B cell (primary cell): ENCODE measurements around the gene NOTCH1. TPM values are rescaled to one million over a fixed set of nuclear protein-coding genes. Genes with fewer than 3 reads are reported as not detected.

Source experiments
- ATAC-seq: fragments of 200-7000 bp; cut with Tn5 transposase; one replicate; pipeline ENCODE4 v1.10.0; 2021; ENCODE audit warnings: low read depth, mild to moderate bottlenecking, moderate number of reproducible peaks, moderate library complexity
- CTCF ChIA-PET: fragments of 350-600 bp; sonication (Branson Sonifier 250); formaldehyde crosslinking; loops from one replicate; lab custom pipeline; 2021; ENCODE audit warnings: antibody characterized with exemption, inconsistent platforms; lab: Charles Lee
- POLR2A ChIA-PET: fragments of 350-600 bp; sonication (Branson Sonifier 250); formaldehyde crosslinking; loops from one replicate; lab custom pipeline; 2021; ENCODE audit warnings: antibody characterized with exemption; lab: Charles Lee
- DNase-seq: peaks from one replicate; pipeline ENCODE4 v3.0.0; 2013
- H2AFZ ChIP-seq: 2 replicates; pipeline ENCODE4 v1.6.1; 2012; ENCODE audit warnings: mild to moderate bottlenecking, low read depth, low read length; ENCODE audit not compliant: insufficient read depth, poor library complexity, severe bottlenecking
- H3K27ac ChIP-seq, 2 donors: 1 replicate in 1 of 2; 2 replicates in 1 of 2; pipeline ENCODE4 v1.5.1; 2012 to 2013; ENCODE audit warnings: low read length in 2 of 2, mild to moderate bottlenecking in 2 of 2, moderate library complexity in 1 of 2
- H3K27me3 ChIP-seq, 4 experiments: fragments of 200-600 bp in 1 of 4; sonication (generic) in 1 of 4; replicated peaks in 1 of 4; 1 replicate in 2 of 4; 2 replicates in 2 of 4; pipeline versions ENCODE4 v1.6.1 to v1.7.0; 2013 to 2016; ENCODE audit warnings: low read length in 3 of 4, mild to moderate bottlenecking in 2 of 4, mixed read lengths in 1 of 4, moderate library complexity in 1 of 4; ENCODE audit not compliant: insufficient read depth in 4 of 4, control insufficient read depth in 3 of 4; ENCODE audit errors: control extremely low read depth in 1 of 4
- H3K36me3 ChIP-seq, 2 experiments: replicated peaks in 1 of 2; 1 replicate in 1 of 2; 2 replicates in 1 of 2; pipeline versions ENCODE4 v1.6.1 to v1.7.1; 2013; ENCODE audit warnings: low read length in 1 of 2; ENCODE audit not compliant: insufficient read depth in 2 of 2, control insufficient read depth in 1 of 2; ENCODE audit errors: control extremely low read depth in 1 of 2, extremely low read depth in 1 of 2
- H3K4me1 ChIP-seq, 2 donors: fragments of 200-600 bp in 1 of 2; sonication (generic) in 1 of 2; 1 replicate in 1 of 2; 2 replicates in 1 of 2; pipeline versions ENCODE4 v1.5.1 to v1.6.1; 2013 to 2017; ENCODE audit warnings: low read length in 2 of 2; ENCODE audit not compliant: control insufficient read depth in 2 of 2, insufficient read depth in 2 of 2
- H3K4me2 ChIP-seq: replicated peaks from 2 replicates; pipeline ENCODE3; 2012; ENCODE audit warnings: mild to moderate bottlenecking, low read depth, low read length; ENCODE audit not compliant: poor library complexity, severe bottlenecking
- H3K4me3 ChIP-seq, 5 experiments: fragments of 200-600 bp in 1 of 5; sonication (generic) in 1 of 5; 1 replicate in 3 of 5; 2 replicates in 2 of 5; pipeline versions ENCODE4 v1.5.1 to v1.7.0; 2011 to 2016; ENCODE audit warnings: low read length in 4 of 5, mild to moderate bottlenecking in 4 of 5, low read depth in 2 of 5, control low read depth in 1 of 5, moderate library complexity in 1 of 5; ENCODE audit not compliant: insufficient read depth in 1 of 5; ENCODE audit errors: control extremely low read depth in 1 of 5, extremely low read depth in 1 of 5
- H3K79me2 ChIP-seq: fragments of 200-600 bp; sonication (generic); one replicate; pipeline ENCODE4 v1.6.0; 2016; ENCODE audit warnings: low read length; ENCODE audit not compliant: control insufficient read depth, insufficient read depth
- H3K9ac ChIP-seq: fragments of 200-600 bp; sonication (generic); 2 replicates; pipeline ENCODE4 v1.6.1; 2017; ENCODE audit warnings: mild to moderate bottlenecking, low read length, moderate library complexity
- H3K9me3 ChIP-seq, 3 donors: one replicate each; pipeline versions ENCODE4 v1.6.1 to v1.7.1; 2013; ENCODE audit warnings: low read length in 2 of 3; ENCODE audit not compliant: control insufficient read depth in 2 of 3, insufficient read depth in 1 of 3; ENCODE audit errors: control extremely low read depth in 1 of 3
- H4K20me1 ChIP-seq: 2 replicates; pipeline ENCODE4 v1.6.0; 2012; ENCODE audit warnings: mild to moderate bottlenecking, low read length; ENCODE audit not compliant: insufficient read depth, control insufficient read depth, poor library complexity, severe bottlenecking
- H3K27ac Mint-ChIP-seq: one replicate; pipeline ENCODE4 v1.8.0; 2021; ENCODE audit warnings: mixed read lengths
- H3K27me3 Mint-ChIP-seq: one replicate; pipeline ENCODE4 v1.8.0; 2021; ENCODE audit warnings: mixed read lengths
- H3K4me1 Mint-ChIP-seq: one replicate; pipeline ENCODE4 v1.8.0; 2021; ENCODE audit warnings: mixed read lengths
- H3K4me3 Mint-ChIP-seq: one replicate; pipeline ENCODE4 v1.8.0; 2021; ENCODE audit warnings: mixed read lengths
- H3K9me3 Mint-ChIP-seq: one replicate; pipeline ENCODE4 v1.8.0; 2022; ENCODE audit warnings: mixed read lengths; ENCODE audit not compliant: insufficient read depth
- EZH2 ChIP-seq: IDR thresholded peaks from 2 replicates; pipeline ENCODE4 v1.6.1; 2012; ENCODE audit warnings: borderline replicate concordance, low read depth, mild to moderate bottlenecking, moderate library complexity, low read length; ENCODE audit not compliant: insufficient read depth, poor library complexity, severe bottlenecking
- WGBS: methylation state at CpG from one replicate; pipeline ENCODE4 v1.1.5; 2013; ENCODE audit warnings: missing lambda C conversion rate; ENCODE audit not compliant: insufficient coverage; 5-methylcytosine and 5-hydroxymethylcytosine counted together
- intact Hi-C: fragments of 100-400 bp; cut with micrococcal nuclease; formaldehyde crosslinking; loops from one replicate; pipeline ENCODE4 v1.10.0; 2022
- polyA plus RNA-seq: library from polyadenylated mRNA; depleted of rRNA; stranded (reverse); fragments of >200 nt; gene quantifications from 2 replicates; pipeline ENCODE4 v1.2.3, GENCODE V29; 2012
- total RNA-seq, 2 donors: library from RNA; stranded (reverse); fragments of 120-200 nt in 1 of 2; gene quantifications; 1 replicate in 1 of 2; 2 replicates in 1 of 2; pipeline versions ENCODE4 v1.2.3 to v1.2.4, GENCODE V29; 2013 to 2022
- TF ChIP-seq, protein P1 (sequence below): fragments of 200-600 bp; IDR thresholded peaks from one replicate; pipeline ENCODE4 v1.8.0; 2022; ENCODE audit warnings: antibody characterized with exemption, mild to moderate bottlenecking

NOTCH1 gene
- total and polyA plus RNA-seq, 2 donors (not counting 1 experiment from before 2014, with no cell fraction given), result 16.6 to 38.5 TPM

DNA sequence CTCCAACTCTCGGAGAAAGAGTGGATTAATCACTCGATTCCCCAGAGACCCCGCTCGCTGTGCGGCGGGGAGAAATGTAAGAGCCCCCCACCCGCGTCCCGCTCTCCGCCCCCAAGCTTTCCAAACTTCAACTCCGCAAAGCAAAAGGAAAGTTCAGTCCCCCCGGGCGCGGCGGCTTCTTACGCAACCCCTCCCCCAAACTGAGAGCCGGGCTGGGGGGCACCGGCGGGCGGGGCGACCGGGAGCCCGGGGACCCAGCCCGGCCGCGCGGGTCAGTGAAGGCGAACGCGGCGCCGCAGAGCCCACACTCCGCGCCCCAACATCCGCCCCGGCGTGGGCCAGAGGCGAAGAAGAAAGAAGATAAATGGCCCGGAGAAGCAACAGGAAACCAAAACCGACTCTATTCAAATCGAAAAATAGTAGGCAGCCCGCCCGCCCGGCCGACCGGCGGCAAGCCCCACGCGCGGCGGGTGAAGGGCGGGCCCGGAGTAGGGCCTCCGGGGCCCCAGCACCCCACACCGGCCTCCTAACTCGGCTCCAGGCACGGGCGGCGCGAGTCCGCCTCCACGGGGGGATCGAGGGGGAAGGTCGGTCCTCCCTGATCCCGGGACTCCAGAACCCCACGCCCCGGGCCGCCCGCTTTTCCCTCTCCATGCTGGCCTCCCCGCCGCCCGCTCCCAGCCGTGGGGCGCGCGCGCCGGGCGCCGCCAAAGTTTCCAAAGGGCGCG lies 720 bp downstream of the NOTCH1 start:
- H3K27ac ChIP-seq, result peak overlapping the region; percentile 33 to 75
- no peaks in the 10 kb centered on the region for H3K9me3 Mint-ChIP-seq
- under 1% methylated on average over 75 of the region's 82 CpGs for WGBS
- intact Hi-C loops, result loop anchor here (10.0 kb wide), 1 partner anchor 210 kb away; the partner anchor contains the start of gene LCN8
- H3K79me2 ChIP-seq, result peaks cover 38% of the 10 kb centered on the region
- TF ChIP-seq EZH2, result no peak
- TF ChIP-seq, protein P1, sequence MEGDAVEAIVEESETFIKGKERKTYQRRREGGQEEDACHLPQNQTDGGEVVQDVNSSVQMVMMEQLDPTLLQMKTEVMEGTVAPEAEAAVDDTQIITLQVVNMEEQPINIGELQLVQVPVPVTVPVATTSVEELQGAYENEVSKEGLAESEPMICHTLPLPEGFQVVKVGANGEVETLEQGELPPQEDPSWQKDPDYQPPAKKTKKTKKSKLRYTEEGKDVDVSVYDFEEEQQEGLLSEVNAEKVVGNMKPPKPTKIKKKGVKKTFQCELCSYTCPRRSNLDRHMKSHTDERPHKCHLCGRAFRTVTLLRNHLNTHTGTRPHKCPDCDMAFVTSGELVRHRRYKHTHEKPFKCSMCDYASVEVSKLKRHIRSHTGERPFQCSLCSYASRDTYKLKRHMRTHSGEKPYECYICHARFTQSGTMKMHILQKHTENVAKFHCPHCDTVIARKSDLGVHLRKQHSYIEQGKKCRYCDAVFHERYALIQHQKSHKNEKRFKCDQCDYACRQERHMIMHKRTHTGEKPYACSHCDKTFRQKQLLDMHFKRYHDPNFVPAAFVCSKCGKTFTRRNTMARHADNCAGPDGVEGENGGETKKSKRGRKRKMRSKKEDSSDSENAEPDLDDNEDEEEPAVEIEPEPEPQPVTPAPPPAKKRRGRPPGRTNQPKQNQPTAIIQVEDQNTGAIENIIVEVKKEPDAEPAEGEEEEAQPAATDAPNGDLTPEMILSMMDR, result no peak
- H3K4me1 ChIP-seq, result peaks cover 26 to 41% of the 10 kb centered on the region in 2 donors
- H3K9ac ChIP-seq, result peak overlapping the region; percentile 66
- H2AFZ ChIP-seq, result peak overlapping the region; percentile 36
- H3K4me2 ChIP-seq, result peak overlapping the region; percentile 96
- H3K4me3 Mint-ChIP-seq, result peak overlapping the region; percentile 87
- H3K9me3 ChIP-seq, result peaks cover 0 to 3% (median 0%) of the 10 kb centered on the region in 3 donors
- ATAC-seq (peak; percentile 6), DNase-seq (peak; percentile 80)
- H3K27ac Mint-ChIP-seq, result peak overlapping the region; percentile 74
- ChIA-PET POLR2A (no interaction called here), CTCF (interaction anchor here (1.1 kb wide), 1 partner anchor 61 kb away, joined by 3 read pairs; no protein-coding TSS in a partner anchor)
- peaks cover 64% of the 10 kb centered on the region for H4K20me1 ChIP-seq
- H3K4me3 ChIP-seq, result peak overlapping the region; percentile 48 to 88 (median 70)
- peaks cover 40% of the 10 kb centered on the region for H3K4me1 Mint-ChIP-seq
- no peaks in the 10 kb centered on the region for H3K27me3 ChIP-seq
- peaks cover 0 to 26% of the 10 kb centered on the region in 2 experiments for H3K36me3 ChIP-seq
- no peaks in the 10 kb centered on the region for H3K27me3 Mint-ChIP-seq

DNA sequence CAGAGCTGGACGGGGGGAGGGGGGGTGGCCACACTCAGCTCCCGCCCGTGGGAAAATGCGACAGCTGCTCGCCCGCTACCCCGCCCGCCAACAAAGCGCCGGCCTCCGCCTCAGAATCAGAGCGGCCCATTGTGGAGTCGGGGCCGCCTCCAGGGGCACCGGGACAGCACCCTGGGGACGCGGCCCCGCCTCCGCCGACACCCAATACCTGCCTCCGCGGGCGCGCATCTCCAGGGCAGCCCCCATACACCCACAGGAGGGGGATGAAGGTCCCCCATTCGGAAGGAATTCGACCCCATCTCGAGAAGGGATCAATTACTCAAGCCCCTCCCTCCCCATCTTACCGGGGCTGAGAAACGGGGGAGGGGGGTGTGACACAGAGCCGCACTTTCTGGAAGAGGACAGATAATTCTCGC lies 1.3 kb downstream of the NOTCH1 start:
- peaks cover 0 to 26% of the 10 kb centered on the region in 2 experiments for H3K36me3 ChIP-seq
- Mint-ChIP-seq H3K4me3 (peak overlapping the region; percentile 87), H3K27me3 (no peaks in the 10 kb centered on the region), H3K9me3 (no peaks in the 10 kb centered on the region), H3K27ac (peak overlapping the region; percentile 74), H3K4me1 (peaks cover 44% of the 10 kb centered on the region)
- no peaks in the 10 kb centered on the region for H3K27me3 ChIP-seq
- H3K4me3 ChIP-seq, result peak overlapping the region; percentile 48 to 88 (median 70)
- DNase-seq, result peak; percentile 67
- ChIA-PET POLR2A (no interaction called here), CTCF (interaction anchor here (1.1 kb wide), 1 partner anchor 61 kb away, joined by 3 read pairs; no protein-coding TSS in a partner anchor)
- peaks cover 66% of the 10 kb centered on the region for H4K20me1 ChIP-seq
- peak overlapping the region; percentile 36 for H2AFZ ChIP-seq
- H3K4me1 ChIP-seq, result peaks cover 29 to 42% of the 10 kb centered on the region in 2 donors
- TF ChIP-seq, protein P1, result no peak
- no peak for TF ChIP-seq EZH2
- H3K79me2 ChIP-seq, result peaks cover 41% of the 10 kb centered on the region
- H3K27ac ChIP-seq, result peak overlapping the region; percentile 33 to 75
- intact Hi-C loops, result loop anchor here (10.0 kb wide), 1 partner anchor 210 kb away; the partner anchor contains the start of gene LCN8
- H3K9me3 ChIP-seq, result peaks cover 0 to 3% (median 0%) of the 10 kb centered on the region in 3 donors
- H3K9ac ChIP-seq, result peak overlapping the region; percentile 66
- no peak for ATAC-seq
- peak overlapping the region; percentile 96 for H3K4me2 ChIP-seq
- WGBS, result under 1% methylated on average over 24 of the region's 31 CpGs
